ENCODE results near the gene CTSF. TPM values are rescaled to one million over a fixed set of nuclear protein-coding genes. Genes with fewer than 3 reads are reported as not detected.

CTSF gene
- total RNA-seq, 2 experiments from 2014 or later: 16.0 to 16.8 TPM

- Histone ChIP-seq H3K36me3 (ENCODE audit: insufficient read depth, low read length) (no peaks in the 10 kb centered on the region), H3K4me3 (ENCODE audit: low read length) (no peak overlapping the region), H3K27ac (ENCODE audit: low read depth in 1 of 2, low read length in 2 of 2) (no peak overlapping the region), H3K4me1 (ENCODE audit: insufficient read depth, low read length) (peaks cover 12% of the 10 kb centered on the region), H3K27me3 (ENCODE audit: control insufficient read depth in 1 of 2, insufficient read depth in 2 of 2, low read length in 2 of 2) (no peaks in the 10 kb centered on the region), H3K9me3 (ENCODE audit: control insufficient read depth in 1 of 2, insufficient read depth in 1 of 2, low read length in 2 of 2) (no peaks in the 10 kb centered on the region)
- no peak for DNase-seq
- H3K27ac Mint-ChIP-seq: no peak overlapping the region
- peak overlapping the region; percentile 51 for H3K4me3 Mint-ChIP-seq
- ChIA-PET POLR2A (interaction anchor here (2.3 to 3.6 kb wide), 3 partner anchors 24 to 108 kb away, joined by 12 to 35 read pairs (median 20); partner anchors contain the start of genes ACTN3, RBM14, RBM4B and ZDHHC24), CTCF (interaction anchor here (1.6 kb wide), 1 partner anchor 22 kb away, joined by 3 read pairs; the partner anchor contains the start of gene CCDC87)
- H3K36me3 Mint-ChIP-seq (ENCODE audit: low read depth): no peaks in the 10 kb centered on the region
- TF ChIP-seq CTCF (IDR thresholded peaks at IDR 0.05): no peak
- intact Hi-C loops (cut with DNase I, micrococcal nuclease): no loop called here
- no peak for ATAC-seq (ENCODE audit: poor library complexity)
- H3K9me3 Mint-ChIP-seq: no peaks in the 10 kb centered on the region
- H3K4me1 Mint-ChIP-seq (ENCODE audit: low read depth): no peaks in the 10 kb centered on the region
- H3K27me3 Mint-ChIP-seq: peaks cover 18% of the 10 kb centered on the region
Observed at GRCh38 chr11:66570079-66570849, 1.9 kb upstream of the CTSF start.

- ATAC-seq (ENCODE audit: poor library complexity): no peak
Observed at GRCh38 chr11:66569076-66569475, 670 bp upstream of the CTSF start.

GRCh38 chr11:66567787-66568123 is 651 bp downstream of the CTSF start:
- H3K27ac Mint-ChIP-seq: no peak overlapping the region
- peak overlapping the region; percentile 41 for H3K4me3 ChIP-seq (ENCODE audit: low read length)
- H3K4me1 ChIP-seq (ENCODE audit: insufficient read depth, low read length): peaks cover 12% of the 10 kb centered on the region
- TF ChIP-seq CTCF (IDR thresholded peaks at IDR 0.05): no peak
- ATAC-seq (ENCODE audit: poor library complexity) (no peak), DNase-seq (no peak)
- intact Hi-C loops (cut with DNase I, micrococcal nuclease): no loop called here
- no peaks in the 10 kb centered on the region for H3K9me3 Mint-ChIP-seq
- no peaks in the 10 kb centered on the region for H3K36me3 ChIP-seq (ENCODE audit: insufficient read depth, low read length)
- H3K27ac ChIP-seq (ENCODE audit: low read depth in 1 of 2, low read length in 2 of 2): no peak overlapping the region
- H3K27me3 ChIP-seq (ENCODE audit: control insufficient read depth in 1 of 2, insufficient read depth in 2 of 2, low read length in 2 of 2): no peaks in the 10 kb centered on the region
- H3K27me3 Mint-ChIP-seq: peaks cover 7% of the 10 kb centered on the region
- H3K4me3 Mint-ChIP-seq: peak overlapping the region; percentile 77
- H3K36me3 Mint-ChIP-seq (ENCODE audit: low read depth): no peaks in the 10 kb centered on the region
- CTCF ChIA-PET: no interaction called here
- H3K4me1 Mint-ChIP-seq (ENCODE audit: low read depth): no peaks in the 10 kb centered on the region
- H3K9me3 ChIP-seq (ENCODE audit: control insufficient read depth in 1 of 2, insufficient read depth in 1 of 2, low read length in 2 of 2): no peaks in the 10 kb centered on the region
- POLR2A ChIA-PET: interaction anchor here (0.7 to 3.6 kb wide), 5 partner anchors 22 to 275 kb away, joined by 3 to 35 read pairs (median 17); partner anchors contain the start of genes ACTN3, PELI3, RBM4 and RBM4B

More at GRCh38 chr11:66569076-66569475, 670 bp upstream of the CTSF start:
- DNase-seq: no peak
- no peak for TF ChIP-seq CTCF (IDR thresholded peaks at IDR 0.05)
- no peaks in the 10 kb centered on the region for H3K9me3 ChIP-seq (ENCODE audit: control insufficient read depth in 1 of 2, insufficient read depth in 1 of 2, low read length in 2 of 2)
- CTCF ChIA-PET: interaction anchor here (1.2 to 1.6 kb wide), 2 partner anchors 23 to 110 kb away, joined by 3 to 4 read pairs; partner anchors contain the start of gene CCDC87
- Mint-ChIP-seq H3K4me3 (peak overlapping the region; percentile 76), H3K4me1 (ENCODE audit: low read depth) (no peaks in the 10 kb centered on the region), H3K27me3 (peaks cover 12% of the 10 kb centered on the region), H3K27ac (no peak overlapping the region), H3K36me3 (ENCODE audit: low read depth) (no peaks in the 10 kb centered on the region), H3K9me3 (no peaks in the 10 kb centered on the region)
- POLR2A ChIA-PET: interaction anchor here (0.6 to 3.6 kb wide), 8 partner anchors 23 to 274 kb away, joined by 3 to 35 read pairs (median 9); partner anchors contain the start of genes ACTN3, CCDC87, RBM14 and RBM4
- H3K4me3 ChIP-seq (ENCODE audit: low read length): no peak overlapping the region
- no peak overlapping the region for H3K27ac ChIP-seq (ENCODE audit: low read depth in 1 of 2, low read length in 2 of 2)
- intact Hi-C loops (cut with DNase I, micrococcal nuclease): no loop called here
- H3K36me3 ChIP-seq (ENCODE audit: insufficient read depth, low read length): no peaks in the 10 kb centered on the region
- no peaks in the 10 kb centered on the region for H3K27me3 ChIP-seq (ENCODE audit: control insufficient read depth in 1 of 2, insufficient read depth in 2 of 2, low read length in 2 of 2)
- H3K4me1 ChIP-seq (ENCODE audit: insufficient read depth, low read length): peaks cover 12% of the 10 kb centered on the region

Data from CD4-positive, alpha-beta T cell (primary cell).